ENCODE results near the gene TMEM45B.
A peak's percentile ranks its signal among the peaks of the same experiment; 100 is the strongest.
"Not testable (repeated sequence)": the region's sequence is repeated elsewhere in the genome, so short reads cannot be mapped to it uniquely, and the experiment has no call there.

TMEM45B gene

GRCh38 chr11:129815596-129816461 is at the start of gene TMEM45B:
Gene TMEM45B (plus strand): TSS chr11:129815848. CDS start chr11:129852483, 36,635 bp downstream.
- DNase-seq (ENCODE audit: extremely low read depth in 1 of 2, low read depth in 1 of 2) = peak in 1 of 2 donors; percentile 6

- no peak for DNase-seq (ENCODE audit: extremely low read depth in 1 of 2, low read depth in 1 of 2)
These were observed 48.6 kb upstream of the TMEM45B start for GRCh38 chr11:129766898-129767604.

- no peak for DNase-seq (ENCODE audit: extremely low read depth in 1 of 2, low read depth in 1 of 2)
These were observed 47.8 kb upstream of the TMEM45B start for GRCh38 chr11:129767827-129768226.

DNA sequence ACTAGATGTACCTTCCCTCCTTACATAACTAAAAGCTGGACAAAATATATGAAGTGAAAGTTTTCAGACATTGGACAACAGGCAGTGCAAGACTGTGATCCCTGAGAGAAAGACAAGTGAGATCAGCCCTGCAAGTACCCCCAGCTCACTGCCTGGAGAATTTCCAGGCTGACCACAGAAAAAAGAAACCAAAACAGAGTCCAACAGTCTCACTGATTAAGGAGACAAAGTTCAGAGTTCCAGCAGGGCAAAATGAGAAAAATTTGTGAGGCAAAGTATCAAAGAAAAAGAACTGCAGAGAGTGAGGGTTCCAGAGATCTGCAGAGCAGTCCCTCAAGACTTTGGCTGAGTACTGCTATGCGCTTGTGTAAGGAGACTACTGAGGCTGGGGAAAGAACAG is 47.3 kb upstream of the TMEM45B start:
- no peak for DNase-seq (ENCODE audit: extremely low read depth in 1 of 2, low read depth in 1 of 2)

- DNase-seq (ENCODE audit: extremely low read depth in 1 of 2, low read depth in 1 of 2) = no peak
These were observed 46.6 kb upstream of the TMEM45B start for GRCh38 chr11:129769059-129769458.

GRCh38 chr11:129770993-129771392 is 44.7 kb upstream of the TMEM45B start:
- DNase-seq (ENCODE audit: extremely low read depth in 1 of 2, low read depth in 1 of 2) = no peak

DNA sequence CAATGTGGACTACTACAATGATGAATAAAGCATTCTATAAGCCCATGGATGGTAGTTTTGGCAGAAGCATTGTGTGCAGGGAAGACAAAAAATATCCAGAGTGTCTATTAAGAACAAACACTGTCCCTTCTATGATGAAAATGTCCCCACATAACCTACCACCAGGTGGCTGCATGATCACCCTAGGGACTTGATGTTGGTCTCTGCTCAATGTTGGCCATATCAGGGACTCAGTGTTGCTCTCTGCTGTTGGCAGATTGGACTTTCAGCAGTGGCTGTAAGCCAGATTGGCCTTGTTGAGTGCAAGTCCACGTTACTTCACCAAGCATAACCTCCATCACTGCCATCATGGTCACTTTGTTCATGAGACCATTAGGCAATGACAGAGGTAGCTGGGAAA is 44.2 kb upstream of the TMEM45B start:
- not testable (repeated sequence) for DNase-seq (ENCODE audit: extremely low read depth in 1 of 2, low read depth in 1 of 2)

DNA sequence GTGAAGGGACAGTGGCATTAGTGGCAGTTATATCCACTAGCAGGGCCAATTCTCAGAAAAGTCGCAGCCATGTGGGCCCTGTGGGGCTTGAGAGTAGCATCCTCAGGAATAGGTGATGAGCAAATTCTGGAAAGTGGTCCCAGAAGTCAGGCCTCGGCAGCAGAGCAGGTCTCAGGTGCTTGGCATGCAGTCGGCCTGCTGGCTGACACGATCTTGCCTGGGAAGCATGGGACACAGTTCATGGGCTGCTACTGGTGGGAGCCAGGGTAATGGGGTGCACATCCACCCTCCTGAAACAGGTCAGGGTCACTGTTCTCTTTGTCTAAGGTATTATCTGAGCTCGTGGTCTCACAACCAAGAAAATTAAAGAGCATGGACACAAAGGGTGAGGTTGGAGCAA is 36.8 kb upstream of the TMEM45B start:
- DNase-seq (ENCODE audit: extremely low read depth in 1 of 2, low read depth in 1 of 2) = no peak

DNA sequence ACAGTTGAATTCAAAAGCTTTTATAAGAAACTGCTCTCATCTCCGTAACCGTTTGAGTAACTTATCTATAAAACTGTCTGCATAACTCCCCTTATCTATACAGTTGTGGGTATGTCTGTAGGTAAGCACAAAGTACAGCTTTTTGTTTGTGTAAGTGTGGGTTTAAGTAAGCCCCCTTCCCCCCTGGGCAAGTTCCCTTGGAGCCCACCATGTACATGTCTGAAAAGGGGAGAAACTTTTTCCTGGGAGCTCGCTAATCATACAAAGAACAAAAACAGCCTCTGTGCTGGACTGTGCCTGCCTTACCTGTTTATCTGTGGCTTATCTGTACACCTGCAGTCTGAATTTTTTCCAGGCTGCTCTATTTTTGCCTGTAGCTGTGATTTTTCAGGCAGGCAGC is 36.3 kb upstream of the TMEM45B start:
- DNase-seq (ENCODE audit: extremely low read depth in 1 of 2, low read depth in 1 of 2) = no peak

- DNase-seq (ENCODE audit: extremely low read depth in 1 of 2, low read depth in 1 of 2) = no peak
These were observed 30.1 kb upstream of the TMEM45B start for GRCh38 chr11:129785383-129786111.

DNA sequence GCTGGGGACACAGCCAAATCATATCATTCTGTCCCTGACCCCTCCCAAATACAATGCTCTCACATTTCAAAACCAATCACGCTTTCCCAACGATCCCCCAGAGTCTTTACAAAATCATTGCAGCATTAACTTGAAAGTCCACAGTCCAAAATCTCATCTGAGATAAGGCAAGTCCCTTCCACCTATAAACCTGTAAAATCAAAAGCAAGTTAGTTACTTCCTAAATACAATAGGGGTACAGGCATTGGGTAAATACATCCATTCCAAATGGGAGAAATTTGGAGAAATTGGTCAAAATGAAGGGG is 29.6 kb upstream of the TMEM45B start:
- DNase-seq (ENCODE audit: extremely low read depth in 1 of 2, low read depth in 1 of 2) = not testable (repeated sequence)

DNA sequence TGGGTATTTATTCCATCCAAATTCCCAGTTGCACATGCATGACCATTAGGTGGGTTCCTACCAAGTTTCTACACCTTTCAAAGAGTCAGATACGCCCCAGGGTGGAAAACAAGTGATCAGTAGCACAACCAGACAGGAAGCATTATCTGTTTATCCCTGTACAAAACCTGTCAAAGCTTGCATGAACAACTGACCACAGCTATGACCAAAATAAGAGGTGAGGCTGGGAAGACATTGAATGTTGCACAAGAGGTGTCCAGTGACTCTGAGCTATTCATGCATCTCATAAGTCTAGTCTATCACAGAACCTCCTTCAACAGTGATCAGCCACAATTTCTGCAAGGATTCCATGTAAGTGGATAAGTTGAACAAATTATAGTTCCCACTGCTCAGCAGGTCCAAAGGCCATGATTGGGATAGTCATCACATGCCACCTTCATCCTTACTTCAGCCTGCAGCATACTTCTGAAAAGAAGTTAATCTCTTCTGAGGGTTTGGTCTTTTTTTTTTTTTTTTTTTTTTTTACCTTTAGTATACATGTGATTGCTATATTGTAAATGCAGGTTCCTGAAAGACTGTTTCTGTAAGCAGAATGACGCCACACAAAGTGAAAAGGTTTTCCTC is 28.0 kb upstream of the TMEM45B start:
- DNase-seq (ENCODE audit: extremely low read depth in 1 of 2, low read depth in 1 of 2) = no peak

DNA sequence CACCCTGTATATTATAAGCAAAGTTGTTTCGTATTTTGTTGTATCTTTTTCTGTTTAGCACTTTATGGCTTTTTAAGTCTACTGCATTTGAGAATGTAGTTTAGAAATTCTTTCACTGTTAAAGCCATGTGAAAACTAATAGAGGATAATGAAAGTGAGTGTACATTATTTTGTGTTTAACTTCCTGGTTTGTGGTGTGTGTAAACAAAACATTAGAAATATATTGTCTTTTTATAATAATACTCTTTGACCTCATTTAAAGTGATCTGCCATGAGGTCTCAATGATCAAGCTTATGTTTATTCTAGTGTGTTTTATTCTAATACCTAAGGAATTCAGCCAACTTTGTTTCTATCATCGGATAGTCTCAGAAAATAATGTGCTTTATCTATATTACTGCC is 27.4 kb upstream of the TMEM45B start:
- no peak for DNase-seq (ENCODE audit: extremely low read depth in 1 of 2, low read depth in 1 of 2)

- DNase-seq (ENCODE audit: extremely low read depth in 1 of 2, low read depth in 1 of 2) = no peak
These were observed 25.5 kb upstream of the TMEM45B start for GRCh38 chr11:129790106-129790505.

DNA sequence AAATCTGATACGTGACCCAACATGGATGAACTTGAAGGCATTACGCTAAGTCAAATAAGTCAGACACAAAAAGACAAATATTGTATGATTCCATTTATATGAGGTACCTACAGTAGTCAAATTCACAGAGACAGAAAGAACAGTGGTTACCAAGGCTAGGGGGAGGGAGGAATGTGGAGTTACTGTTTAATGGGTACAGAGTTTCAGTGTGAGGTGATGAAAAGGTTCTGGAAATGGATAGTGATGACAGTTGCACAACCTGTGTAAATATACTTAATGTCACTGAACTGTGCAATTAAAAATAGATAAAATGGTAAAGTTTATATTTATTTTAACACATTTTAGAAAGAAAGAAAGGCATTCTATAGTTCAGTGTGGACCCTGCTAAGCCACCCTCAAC is 24.1 kb upstream of the TMEM45B start:
- no peak for DNase-seq (ENCODE audit: extremely low read depth in 1 of 2, low read depth in 1 of 2)

- DNase-seq (ENCODE audit: extremely low read depth in 1 of 2, low read depth in 1 of 2) = no peak
These were observed 23.0 kb upstream of the TMEM45B start for GRCh38 chr11:129792663-129793062.

- no peak for DNase-seq (ENCODE audit: extremely low read depth in 1 of 2, low read depth in 1 of 2)
These were observed 20.6 kb upstream of the TMEM45B start for GRCh38 chr11:129795089-129795488.

DNA sequence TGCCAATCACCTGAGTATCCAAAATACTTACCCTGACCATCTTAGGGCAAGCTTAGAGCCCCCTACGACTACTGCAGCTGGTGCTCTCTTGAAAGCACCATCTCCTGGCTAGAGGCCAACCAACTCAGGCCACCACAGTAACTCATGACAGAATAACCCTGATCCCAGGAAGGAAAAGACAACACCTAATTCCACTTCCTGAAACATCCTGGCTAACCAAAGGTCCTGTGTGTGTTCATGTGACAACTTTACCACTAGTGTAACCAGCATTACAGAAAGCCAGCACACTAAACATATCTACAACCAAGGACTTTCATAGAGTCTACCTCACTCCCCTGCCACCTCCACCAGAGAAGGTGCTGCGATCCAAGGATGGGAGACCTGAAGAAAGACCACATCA is 17.4 kb upstream of the TMEM45B start:
- DNase-seq (ENCODE audit: extremely low read depth in 1 of 2, low read depth in 1 of 2) = no peak

DNA sequence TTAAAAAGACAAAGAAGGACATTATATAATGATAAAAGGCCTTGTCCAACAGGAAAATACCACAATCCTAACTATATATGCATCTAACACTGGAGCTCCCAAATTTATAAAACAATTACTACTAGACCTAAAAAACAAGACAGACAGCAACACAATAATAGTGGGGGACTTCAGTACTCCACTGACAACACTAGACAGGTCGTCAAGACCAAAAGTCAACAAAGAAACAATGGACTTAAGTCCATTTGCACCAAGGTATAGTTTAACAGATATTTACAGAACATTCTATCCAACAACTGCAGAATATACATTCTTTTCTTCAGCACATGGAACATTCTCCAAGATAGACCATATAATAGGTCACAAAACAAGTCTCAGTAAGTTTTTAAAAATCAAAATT is 15.5 kb upstream of the TMEM45B start:
- DNase-seq (ENCODE audit: extremely low read depth in 1 of 2, low read depth in 1 of 2) = not testable (repeated sequence)

DNA sequence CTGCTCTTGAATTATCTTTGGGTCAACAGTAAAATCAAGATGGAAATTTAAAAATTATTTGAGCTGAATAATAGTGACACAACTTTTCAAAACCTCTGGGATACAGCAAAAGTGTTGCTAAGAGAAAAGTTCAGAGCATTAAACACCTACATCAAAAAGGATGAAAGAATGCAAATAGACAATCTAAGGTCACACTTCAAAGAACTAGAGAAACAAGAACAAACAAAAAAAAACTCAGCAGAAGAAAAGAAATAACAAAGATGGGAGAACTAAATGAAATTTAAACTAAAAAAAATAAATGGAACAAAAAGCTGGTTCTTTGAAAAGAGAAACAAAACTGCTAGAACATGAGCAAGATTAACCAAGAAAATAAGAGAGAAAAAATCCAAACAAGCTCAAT is 15.0 kb upstream of the TMEM45B start:
- DNase-seq (ENCODE audit: extremely low read depth in 1 of 2, low read depth in 1 of 2) = no peak

DNA sequence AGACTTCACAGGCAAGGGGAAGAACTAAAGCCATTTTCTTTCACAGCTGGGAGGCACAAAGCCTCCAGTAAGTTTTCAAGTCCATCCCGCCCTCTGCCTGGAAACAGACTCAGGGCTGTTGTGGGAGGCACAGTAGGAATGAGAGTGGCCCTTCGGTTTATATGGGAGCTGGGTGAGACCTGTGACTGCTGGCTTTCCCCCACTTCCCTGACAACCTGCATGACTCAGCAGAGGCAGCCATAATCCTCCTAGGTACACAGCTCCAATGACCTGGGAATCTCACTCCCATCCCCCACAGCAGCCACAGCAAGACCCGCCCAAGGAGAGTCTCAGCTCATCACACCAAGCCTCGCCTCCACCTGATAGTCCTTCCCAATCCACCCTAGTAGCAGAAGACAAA is 12.1 kb upstream of the TMEM45B start:
- DNase-seq (ENCODE audit: extremely low read depth in 1 of 2, low read depth in 1 of 2) = no peak
